B cell (primary cell): ENCODE measurements around the gene PI4K2B. TPM values are rescaled to one million over a fixed set of nuclear protein-coding genes. Genes with fewer than 3 reads are reported as not detected.

ENCODE experiments used
- ATAC-seq: fragments of 200-7000 bp; cut with Tn5 transposase; one replicate; pipeline ENCODE4 v1.10.0; 2021; ENCODE audit warnings: low read depth, mild to moderate bottlenecking, moderate number of reproducible peaks, moderate library complexity
- CTCF ChIA-PET: fragments of 350-600 bp; sonication (Branson Sonifier 250); formaldehyde crosslinking; loops from one replicate; lab custom pipeline; 2021; ENCODE audit warnings: antibody characterized with exemption, inconsistent platforms; lab: Charles Lee
- POLR2A ChIA-PET: fragments of 350-600 bp; sonication (Branson Sonifier 250); formaldehyde crosslinking; loops from one replicate; lab custom pipeline; 2021; ENCODE audit warnings: antibody characterized with exemption; lab: Charles Lee
- DNase-seq: peaks from one replicate; pipeline ENCODE4 v3.0.0; 2013
- H2AFZ ChIP-seq: 2 replicates; pipeline ENCODE4 v1.6.1; 2012; ENCODE audit warnings: mild to moderate bottlenecking, low read depth, low read length; ENCODE audit not compliant: insufficient read depth, poor library complexity, severe bottlenecking
- H3K27ac ChIP-seq, 2 donors: 1 replicate in 1 of 2; 2 replicates in 1 of 2; pipeline ENCODE4 v1.5.1; 2012 to 2013; ENCODE audit warnings: low read length in 2 of 2, mild to moderate bottlenecking in 2 of 2, moderate library complexity in 1 of 2
- H3K27me3 ChIP-seq, 4 experiments: fragments of 200-600 bp in 1 of 4; sonication (generic) in 1 of 4; replicated peaks in 1 of 4; 1 replicate in 2 of 4; 2 replicates in 2 of 4; pipeline versions ENCODE4 v1.6.1 to v1.7.0; 2013 to 2016; ENCODE audit warnings: low read length in 3 of 4, mild to moderate bottlenecking in 2 of 4, mixed read lengths in 1 of 4, moderate library complexity in 1 of 4; ENCODE audit not compliant: insufficient read depth in 4 of 4, control insufficient read depth in 3 of 4; ENCODE audit errors: control extremely low read depth in 1 of 4
- H3K36me3 ChIP-seq, 2 experiments: replicated peaks in 1 of 2; 1 replicate in 1 of 2; 2 replicates in 1 of 2; pipeline versions ENCODE4 v1.6.1 to v1.7.1; 2013; ENCODE audit warnings: low read length in 1 of 2; ENCODE audit not compliant: insufficient read depth in 2 of 2, control insufficient read depth in 1 of 2; ENCODE audit errors: control extremely low read depth in 1 of 2, extremely low read depth in 1 of 2
- H3K4me1 ChIP-seq, 2 donors: fragments of 200-600 bp in 1 of 2; sonication (generic) in 1 of 2; 1 replicate in 1 of 2; 2 replicates in 1 of 2; pipeline versions ENCODE4 v1.5.1 to v1.6.1; 2013 to 2017; ENCODE audit warnings: low read length in 2 of 2; ENCODE audit not compliant: control insufficient read depth in 2 of 2, insufficient read depth in 2 of 2
- H3K4me2 ChIP-seq: replicated peaks from 2 replicates; pipeline ENCODE3; 2012; ENCODE audit warnings: mild to moderate bottlenecking, low read depth, low read length; ENCODE audit not compliant: poor library complexity, severe bottlenecking
- H3K4me3 ChIP-seq, 5 experiments: fragments of 200-600 bp in 1 of 5; sonication (generic) in 1 of 5; 1 replicate in 3 of 5; 2 replicates in 2 of 5; pipeline versions ENCODE4 v1.5.1 to v1.7.0; 2011 to 2016; ENCODE audit warnings: low read length in 4 of 5, mild to moderate bottlenecking in 4 of 5, low read depth in 2 of 5, control low read depth in 1 of 5, moderate library complexity in 1 of 5; ENCODE audit not compliant: insufficient read depth in 1 of 5; ENCODE audit errors: control extremely low read depth in 1 of 5, extremely low read depth in 1 of 5
- H3K79me2 ChIP-seq: fragments of 200-600 bp; sonication (generic); one replicate; pipeline ENCODE4 v1.6.0; 2016; ENCODE audit warnings: low read length; ENCODE audit not compliant: control insufficient read depth, insufficient read depth
- H3K9ac ChIP-seq: fragments of 200-600 bp; sonication (generic); 2 replicates; pipeline ENCODE4 v1.6.1; 2017; ENCODE audit warnings: mild to moderate bottlenecking, low read length, moderate library complexity
- H3K9me3 ChIP-seq, 3 donors: one replicate each; pipeline versions ENCODE4 v1.6.1 to v1.7.1; 2013; ENCODE audit warnings: low read length in 2 of 3; ENCODE audit not compliant: control insufficient read depth in 2 of 3, insufficient read depth in 1 of 3; ENCODE audit errors: control extremely low read depth in 1 of 3
- H4K20me1 ChIP-seq: 2 replicates; pipeline ENCODE4 v1.6.0; 2012; ENCODE audit warnings: mild to moderate bottlenecking, low read length; ENCODE audit not compliant: insufficient read depth, control insufficient read depth, poor library complexity, severe bottlenecking
- H3K27ac Mint-ChIP-seq: one replicate; pipeline ENCODE4 v1.8.0; 2021; ENCODE audit warnings: mixed read lengths
- H3K27me3 Mint-ChIP-seq: one replicate; pipeline ENCODE4 v1.8.0; 2021; ENCODE audit warnings: mixed read lengths
- H3K4me1 Mint-ChIP-seq: one replicate; pipeline ENCODE4 v1.8.0; 2021; ENCODE audit warnings: mixed read lengths
- H3K4me3 Mint-ChIP-seq: one replicate; pipeline ENCODE4 v1.8.0; 2021; ENCODE audit warnings: mixed read lengths
- H3K9me3 Mint-ChIP-seq: one replicate; pipeline ENCODE4 v1.8.0; 2022; ENCODE audit warnings: mixed read lengths; ENCODE audit not compliant: insufficient read depth
- EZH2 ChIP-seq: IDR thresholded peaks from 2 replicates; pipeline ENCODE4 v1.6.1; 2012; ENCODE audit warnings: borderline replicate concordance, low read depth, mild to moderate bottlenecking, moderate library complexity, low read length; ENCODE audit not compliant: insufficient read depth, poor library complexity, severe bottlenecking
- WGBS: methylation state at CpG from one replicate; pipeline ENCODE4 v1.1.5; 2013; ENCODE audit warnings: missing lambda C conversion rate; ENCODE audit not compliant: insufficient coverage; 5-methylcytosine and 5-hydroxymethylcytosine counted together
- intact Hi-C: fragments of 100-400 bp; cut with micrococcal nuclease; formaldehyde crosslinking; loops from one replicate; pipeline ENCODE4 v1.10.0; 2022
- polyA plus RNA-seq: library from polyadenylated mRNA; depleted of rRNA; stranded (reverse); fragments of >200 nt; gene quantifications from 2 replicates; pipeline ENCODE4 v1.2.3, GENCODE V29; 2012
- total RNA-seq, 2 donors: library from RNA; stranded (reverse); fragments of 120-200 nt in 1 of 2; gene quantifications; 1 replicate in 1 of 2; 2 replicates in 1 of 2; pipeline versions ENCODE4 v1.2.3 to v1.2.4, GENCODE V29; 2013 to 2022
- TF ChIP-seq, protein P1 (sequence below): fragments of 200-600 bp; IDR thresholded peaks from one replicate; pipeline ENCODE4 v1.8.0; 2022; ENCODE audit warnings: antibody characterized with exemption, mild to moderate bottlenecking

PI4K2B gene
- total and polyA plus RNA-seq, 2 donors (not counting 1 experiment from before 2014, with no cell fraction given) = 3.8 to 13.7 TPM

DNA sequence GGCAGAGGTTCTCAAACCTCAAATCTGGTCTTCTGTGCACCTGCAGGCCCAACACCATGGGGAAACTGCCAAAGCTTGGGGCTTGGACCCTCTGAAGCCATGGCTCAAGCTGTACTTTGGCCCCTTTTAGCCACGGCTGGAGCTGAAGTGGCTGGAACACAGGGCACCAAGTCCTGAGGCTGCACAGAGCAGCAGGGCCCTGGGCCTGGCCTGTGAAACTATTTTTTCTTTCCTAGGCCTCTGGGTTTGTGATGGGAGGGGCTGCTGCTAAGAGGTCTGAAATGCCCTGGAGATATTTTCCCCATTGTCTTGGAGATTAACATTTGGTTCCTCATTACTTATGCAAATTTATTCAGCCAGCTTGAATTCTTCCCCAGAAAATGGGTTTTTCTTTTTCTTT is 18.3 kb upstream of the PI4K2B start:
- ATAC-seq (no peak), DNase-seq (no peak)
- Mint-ChIP-seq H3K4me1 (no peaks in the 10 kb centered on the region), H3K4me3 (no peak overlapping the region), H3K27me3 (no peaks in the 10 kb centered on the region), H3K27ac (no peak overlapping the region), H3K9me3 (peaks cover 23% of the 10 kb centered on the region)
- POLR2A ChIA-PET = interaction anchor here (0.5 kb wide), 1 partner anchor 9 kb away, joined by 7 read pairs; no protein-coding TSS in a partner anchor
- Histone ChIP-seq H3K4me1 (no peaks in the 10 kb centered on the region), H3K9ac (no peak overlapping the region), H3K4me2 (no peak overlapping the region), H3K27ac (no peak overlapping the region), H2AFZ (no peak overlapping the region), H3K27me3 (no peaks in the 10 kb centered on the region), H3K79me2 (no peaks in the 10 kb centered on the region), H3K9me3 (peaks cover 1 to 20% (median 9%) of the 10 kb centered on the region in 3 donors), H3K4me3 (no peak overlapping the region), H3K36me3 (no peaks in the 10 kb centered on the region), H4K20me1 (no peaks in the 10 kb centered on the region)
- CTCF ChIA-PET = no interaction called here
- TF ChIP-seq, protein P1, sequence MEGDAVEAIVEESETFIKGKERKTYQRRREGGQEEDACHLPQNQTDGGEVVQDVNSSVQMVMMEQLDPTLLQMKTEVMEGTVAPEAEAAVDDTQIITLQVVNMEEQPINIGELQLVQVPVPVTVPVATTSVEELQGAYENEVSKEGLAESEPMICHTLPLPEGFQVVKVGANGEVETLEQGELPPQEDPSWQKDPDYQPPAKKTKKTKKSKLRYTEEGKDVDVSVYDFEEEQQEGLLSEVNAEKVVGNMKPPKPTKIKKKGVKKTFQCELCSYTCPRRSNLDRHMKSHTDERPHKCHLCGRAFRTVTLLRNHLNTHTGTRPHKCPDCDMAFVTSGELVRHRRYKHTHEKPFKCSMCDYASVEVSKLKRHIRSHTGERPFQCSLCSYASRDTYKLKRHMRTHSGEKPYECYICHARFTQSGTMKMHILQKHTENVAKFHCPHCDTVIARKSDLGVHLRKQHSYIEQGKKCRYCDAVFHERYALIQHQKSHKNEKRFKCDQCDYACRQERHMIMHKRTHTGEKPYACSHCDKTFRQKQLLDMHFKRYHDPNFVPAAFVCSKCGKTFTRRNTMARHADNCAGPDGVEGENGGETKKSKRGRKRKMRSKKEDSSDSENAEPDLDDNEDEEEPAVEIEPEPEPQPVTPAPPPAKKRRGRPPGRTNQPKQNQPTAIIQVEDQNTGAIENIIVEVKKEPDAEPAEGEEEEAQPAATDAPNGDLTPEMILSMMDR = no peak
- TF ChIP-seq EZH2 = no peak
- WGBS = 100% methylated on average over 1 of the region's 1 CpG
- intact Hi-C loops = no loop called here

DNA sequence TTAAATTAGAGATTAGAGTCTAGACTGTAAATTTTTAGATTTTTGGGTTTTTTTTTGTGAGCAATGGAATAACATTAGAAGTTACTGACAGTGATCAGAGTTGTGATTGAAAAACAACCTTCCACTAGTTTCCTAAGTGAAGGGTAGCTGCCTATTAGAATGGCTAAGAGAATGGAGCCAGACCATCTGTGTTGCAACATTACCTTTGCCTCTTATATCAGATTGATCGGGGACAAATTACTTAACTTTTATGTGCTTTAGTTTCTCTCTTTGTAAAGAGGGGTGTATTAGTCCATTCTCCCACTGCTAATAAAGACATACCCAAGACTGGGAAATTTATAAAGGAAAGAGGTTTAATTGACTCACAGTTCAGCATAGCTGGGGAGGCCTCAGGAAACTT is 12.5 kb upstream of the PI4K2B start:
- Histone ChIP-seq H3K27ac (no peak overlapping the region), H2AFZ (no peak overlapping the region), H3K9ac (no peak overlapping the region), H3K27me3 (no peaks in the 10 kb centered on the region), H3K4me3 (no peak overlapping the region), H4K20me1 (no peaks in the 10 kb centered on the region), H3K79me2 (no peaks in the 10 kb centered on the region), H3K4me2 (no peak overlapping the region), H3K9me3 (peaks cover 7 to 55% (median 38%) of the 10 kb centered on the region in 3 donors), H3K36me3 (no peaks in the 10 kb centered on the region), H3K4me1 (no peaks in the 10 kb centered on the region)
- ChIA-PET POLR2A (no interaction called here), CTCF (no interaction called here)
- no peak for TF ChIP-seq EZH2
- TF ChIP-seq, protein P1 = no peak
- intact Hi-C loops = no loop called here
- H3K4me1 Mint-ChIP-seq = no peaks in the 10 kb centered on the region
- peaks cover 29% of the 10 kb centered on the region for H3K9me3 Mint-ChIP-seq
- WGBS = no CpG with 5 or more reads among the region's 1 CpG
- ATAC-seq (no peak), DNase-seq (no peak)
- no peaks in the 10 kb centered on the region for H3K27me3 Mint-ChIP-seq
- no peak overlapping the region for H3K4me3 Mint-ChIP-seq
- no peak overlapping the region for H3K27ac Mint-ChIP-seq
